C4-2B (cell line): ENCODE data around the gene IKBKG.

ENCODE experiments used
- ZFX ChIP-seq: fragments of 450-650 bp; IDR thresholded peaks from 2 replicates; pipeline ENCODE4 v1.6.1; 2017
- TF ChIP-seq, protein P1 (sequence below): fragments of 450-650 bp; conservative IDR thresholded peaks from 2 replicates; pipeline ENCODE4 v1.5.1; 2017; ENCODE audit warnings: mild to moderate bottlenecking

DNA sequence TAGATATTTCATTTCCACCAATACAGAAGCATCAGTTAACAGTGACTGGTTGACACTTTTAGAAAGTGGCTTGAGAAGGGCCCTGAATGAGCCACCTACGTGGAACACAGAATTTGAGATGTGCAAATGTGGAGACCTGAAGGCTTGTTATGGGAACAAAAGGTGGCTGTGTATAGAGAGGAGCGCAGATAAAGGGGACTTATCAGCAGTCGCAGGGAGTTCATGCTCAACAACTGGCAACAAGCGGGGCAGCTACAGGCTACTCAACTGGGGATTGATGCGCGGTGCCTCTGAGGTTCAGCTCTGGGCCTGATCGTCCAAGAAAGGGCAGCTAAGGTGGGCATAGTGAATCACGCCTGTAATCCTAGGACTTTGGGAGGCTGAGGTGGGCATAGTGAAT is 28.0 kb upstream of the IKBKG start:
- TF ChIP-seq, protein P1, sequence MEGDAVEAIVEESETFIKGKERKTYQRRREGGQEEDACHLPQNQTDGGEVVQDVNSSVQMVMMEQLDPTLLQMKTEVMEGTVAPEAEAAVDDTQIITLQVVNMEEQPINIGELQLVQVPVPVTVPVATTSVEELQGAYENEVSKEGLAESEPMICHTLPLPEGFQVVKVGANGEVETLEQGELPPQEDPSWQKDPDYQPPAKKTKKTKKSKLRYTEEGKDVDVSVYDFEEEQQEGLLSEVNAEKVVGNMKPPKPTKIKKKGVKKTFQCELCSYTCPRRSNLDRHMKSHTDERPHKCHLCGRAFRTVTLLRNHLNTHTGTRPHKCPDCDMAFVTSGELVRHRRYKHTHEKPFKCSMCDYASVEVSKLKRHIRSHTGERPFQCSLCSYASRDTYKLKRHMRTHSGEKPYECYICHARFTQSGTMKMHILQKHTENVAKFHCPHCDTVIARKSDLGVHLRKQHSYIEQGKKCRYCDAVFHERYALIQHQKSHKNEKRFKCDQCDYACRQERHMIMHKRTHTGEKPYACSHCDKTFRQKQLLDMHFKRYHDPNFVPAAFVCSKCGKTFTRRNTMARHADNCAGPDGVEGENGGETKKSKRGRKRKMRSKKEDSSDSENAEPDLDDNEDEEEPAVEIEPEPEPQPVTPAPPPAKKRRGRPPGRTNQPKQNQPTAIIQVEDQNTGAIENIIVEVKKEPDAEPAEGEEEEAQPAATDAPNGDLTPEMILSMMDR = no peak
- TF ChIP-seq ZFX = no peak
